Measurements from ENCODE around the gene LRRC74B.
"Not testable (repeated sequence)": the region's sequence is repeated elsewhere in the genome, so short reads cannot be mapped to it uniquely, and the experiment has no call there.

LRRC74B gene

GRCh38 chr22:21077884-21078508 lies 32.2 kb downstream of the LRRC74B start:
- no peak for DNase-seq (ENCODE audit: low spot score)

DNA sequence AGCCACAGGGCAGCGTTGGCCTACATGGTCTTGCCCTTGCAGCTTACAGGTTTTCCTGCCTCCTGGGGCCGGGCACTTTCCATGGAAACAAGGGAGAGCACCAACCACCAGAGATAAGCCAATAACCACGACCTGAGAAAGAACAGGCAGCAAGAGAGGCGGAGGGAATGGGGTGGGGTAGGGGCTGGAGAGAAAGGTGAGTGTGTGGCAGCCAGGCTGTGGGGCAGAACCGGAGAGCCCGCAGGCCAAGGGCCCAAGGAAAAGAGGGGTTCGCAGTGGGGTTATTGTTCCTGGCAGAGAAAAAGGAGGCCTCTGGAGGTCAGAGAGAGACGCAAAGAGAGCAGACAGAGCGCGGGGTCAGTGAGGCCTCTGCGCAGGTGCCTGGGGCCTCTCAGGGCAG lies 33.2 kb downstream of the LRRC74B start:
- no peak for DNase-seq (ENCODE audit: low spot score)

DNA sequence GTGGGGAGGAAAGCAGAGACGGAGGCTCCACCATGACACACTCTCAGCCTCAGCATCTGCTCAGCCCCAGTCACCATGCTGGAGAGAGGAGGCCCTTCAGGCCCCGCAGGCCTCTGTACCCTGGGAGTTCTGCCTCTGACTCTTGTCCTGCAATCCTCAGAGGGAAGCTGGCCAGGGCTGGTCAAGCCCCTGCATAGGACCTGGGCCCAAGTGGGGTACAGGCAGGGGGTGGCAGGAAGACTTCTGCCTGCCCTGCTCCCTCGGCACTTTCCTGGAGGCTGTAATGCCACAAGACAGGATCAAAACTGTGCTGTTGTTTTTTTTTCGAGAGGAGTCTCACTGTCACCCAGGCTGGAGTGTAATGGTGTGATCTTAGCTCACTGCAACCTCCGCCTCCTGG lies 33.7 kb downstream of the LRRC74B start:
- DNase-seq (ENCODE audit: low spot score) = no peak

GRCh38 chr22:21080435-21081137 lies 34.8 kb downstream of the LRRC74B start:
- no peak for DNase-seq (ENCODE audit: low spot score)

DNA sequence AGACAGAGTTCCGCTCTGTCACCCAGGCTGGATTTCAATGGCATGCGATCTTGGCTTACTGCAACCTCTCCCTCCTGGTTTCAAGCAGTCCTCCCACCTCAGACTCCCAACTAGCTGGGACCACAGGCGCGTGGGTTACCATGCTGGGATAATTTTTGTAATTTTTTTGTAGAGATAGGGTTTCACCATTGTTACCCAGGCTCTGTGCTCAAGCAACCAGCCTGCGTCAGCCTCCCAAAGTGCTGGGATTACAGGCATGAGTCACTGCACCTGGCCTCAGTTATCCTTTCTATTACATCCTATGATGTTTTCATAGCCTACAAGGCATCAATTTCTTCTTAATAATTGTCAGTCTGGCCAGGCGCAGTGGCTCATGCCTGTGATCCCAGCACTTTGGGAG lies 36.5 kb downstream of the LRRC74B start:
- no peak for DNase-seq (ENCODE audit: low spot score)

DNA sequence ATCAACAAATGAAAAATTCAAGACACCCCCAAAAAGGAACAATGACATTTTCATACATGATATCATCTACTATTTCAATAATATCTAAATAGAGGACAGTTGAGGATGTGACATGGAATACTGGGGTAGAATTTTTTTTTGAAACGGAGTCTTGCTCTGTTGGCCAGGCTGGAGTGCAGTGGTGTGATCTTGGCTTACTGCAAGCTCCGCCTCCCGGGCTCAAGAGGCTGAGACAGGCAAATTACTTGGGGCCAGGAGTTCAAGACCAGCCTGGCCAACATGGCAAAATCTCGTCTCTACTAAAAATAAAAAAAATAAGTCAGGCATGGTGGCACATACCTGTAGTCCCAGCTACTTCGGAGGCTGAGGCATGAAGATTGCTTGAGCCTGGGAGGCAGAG lies 41.4 kb downstream of the LRRC74B start:
- no peak for DNase-seq (ENCODE audit: low spot score)

GRCh38 chr22:21087926-21088325 lies 42.2 kb downstream of the LRRC74B start:
- not testable (repeated sequence) for DNase-seq (ENCODE audit: low spot score)

- DNase-seq (ENCODE audit: low spot score) = not testable (repeated sequence)
Observed at GRCh38 chr22:21091220-21091619, 45.5 kb downstream of the LRRC74B start.

- DNase-seq (ENCODE audit: low spot score) = no peak
Observed at GRCh38 chr22:21092797-21093554, 47.2 kb downstream of the LRRC74B start.

GRCh38 chr22:21093555-21094137 lies 47.9 kb downstream of the LRRC74B start:
- not testable (repeated sequence) for DNase-seq (ENCODE audit: low spot score)

DNA sequence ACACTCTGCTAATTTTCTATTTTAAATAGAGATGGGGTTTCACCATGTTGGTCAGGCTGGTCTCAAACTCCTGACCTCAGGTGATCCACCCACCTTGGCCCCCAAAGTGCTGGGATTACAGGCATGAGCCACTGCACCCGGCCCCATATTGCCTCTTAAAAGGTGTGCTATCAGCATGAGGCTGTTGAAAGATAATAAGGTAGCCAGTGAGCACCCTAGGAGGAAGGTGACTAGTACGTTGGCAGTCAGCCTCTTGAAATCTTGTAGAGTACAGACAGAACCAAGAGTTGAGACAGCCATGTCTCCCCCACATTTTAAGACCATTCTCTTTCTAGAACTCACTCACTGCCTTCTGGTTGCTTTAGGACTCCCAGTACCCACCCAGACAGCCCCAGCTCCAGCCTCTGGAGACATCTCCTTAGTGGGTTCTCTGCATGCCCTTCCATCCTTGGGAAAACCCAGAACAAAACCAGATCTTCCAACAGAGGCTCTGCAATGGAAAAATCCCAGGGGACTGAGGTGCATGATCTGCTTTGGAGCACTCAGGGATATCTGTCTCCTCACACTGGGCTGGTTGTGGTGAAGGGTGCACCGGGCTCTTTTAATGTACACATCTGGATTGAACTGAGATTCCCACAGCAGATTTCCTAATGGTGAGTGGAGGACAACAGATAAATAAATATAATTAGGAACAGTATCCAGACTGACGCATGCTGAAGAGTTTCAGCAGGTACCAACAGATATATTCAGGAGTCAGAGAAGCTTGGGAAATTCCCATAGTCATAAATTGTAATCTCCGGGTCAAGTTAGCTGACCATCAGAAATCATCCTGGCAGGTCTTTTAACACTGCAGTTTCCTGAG lies 49.4 kb downstream of the LRRC74B start:
- DNase-seq (ENCODE audit: low spot score) = no peak

GRCh38 chr22:21095773-21096107 lies 50.0 kb downstream of the LRRC74B start:
- no peak for DNase-seq (ENCODE audit: low spot score)

- DNase-seq (ENCODE audit: low spot score) = not testable (repeated sequence)
Observed at GRCh38 chr22:21096878-21097277, 51.1 kb downstream of the LRRC74B start.

DNA sequence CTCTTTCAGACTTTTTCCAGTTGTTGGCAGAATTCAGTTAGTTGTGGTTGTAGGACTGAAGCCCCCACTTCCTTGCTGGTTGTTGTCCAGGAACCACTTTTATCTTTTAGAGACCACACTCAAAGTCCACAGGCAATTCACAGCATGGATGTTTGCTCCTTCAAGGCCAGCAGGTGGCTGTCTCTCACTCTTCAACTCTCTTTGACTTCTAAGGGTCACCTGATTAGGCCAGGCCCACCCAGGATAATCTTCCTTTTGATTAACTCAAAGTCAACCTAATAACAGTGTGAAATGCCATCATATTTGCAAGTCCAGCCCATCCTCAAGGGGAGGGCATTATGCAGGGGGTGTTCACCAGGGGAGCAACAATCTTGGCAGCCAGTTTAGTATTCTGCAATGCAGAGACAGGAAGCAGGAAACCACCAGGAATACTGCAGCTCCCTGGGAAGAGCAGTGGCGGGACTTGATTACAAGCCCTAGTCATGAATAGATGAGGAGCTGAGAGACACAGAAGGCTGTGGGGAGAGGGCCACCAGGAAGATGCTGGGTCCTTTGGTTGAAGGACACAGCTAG lies 52.4 kb downstream of the LRRC74B start:
- no peak for DNase-seq (ENCODE audit: low spot score)

DNA sequence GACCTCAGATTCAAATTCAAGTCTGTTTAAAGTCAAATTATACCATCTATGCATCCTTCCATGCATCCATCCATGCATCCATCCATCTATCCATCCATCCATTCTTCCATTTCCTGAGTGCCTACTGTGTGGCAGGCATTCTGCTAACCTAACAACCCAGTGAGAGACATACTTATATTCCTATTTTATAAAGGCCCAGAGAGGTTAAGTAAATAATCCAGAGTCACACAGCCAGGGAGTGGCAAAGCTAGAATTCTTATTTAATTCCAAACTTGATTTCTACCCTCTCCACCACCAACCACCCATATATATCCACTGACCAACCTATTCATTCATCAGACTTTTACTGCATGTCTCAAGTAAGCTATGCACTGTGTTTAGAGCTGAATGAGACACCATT lies 53.8 kb downstream of the LRRC74B start:
- no peak for DNase-seq (ENCODE audit: low spot score)

GRCh38 chr22:21100149-21101032 lies 54.6 kb downstream of the LRRC74B start:
- no peak for DNase-seq (ENCODE audit: low spot score)

DNA sequence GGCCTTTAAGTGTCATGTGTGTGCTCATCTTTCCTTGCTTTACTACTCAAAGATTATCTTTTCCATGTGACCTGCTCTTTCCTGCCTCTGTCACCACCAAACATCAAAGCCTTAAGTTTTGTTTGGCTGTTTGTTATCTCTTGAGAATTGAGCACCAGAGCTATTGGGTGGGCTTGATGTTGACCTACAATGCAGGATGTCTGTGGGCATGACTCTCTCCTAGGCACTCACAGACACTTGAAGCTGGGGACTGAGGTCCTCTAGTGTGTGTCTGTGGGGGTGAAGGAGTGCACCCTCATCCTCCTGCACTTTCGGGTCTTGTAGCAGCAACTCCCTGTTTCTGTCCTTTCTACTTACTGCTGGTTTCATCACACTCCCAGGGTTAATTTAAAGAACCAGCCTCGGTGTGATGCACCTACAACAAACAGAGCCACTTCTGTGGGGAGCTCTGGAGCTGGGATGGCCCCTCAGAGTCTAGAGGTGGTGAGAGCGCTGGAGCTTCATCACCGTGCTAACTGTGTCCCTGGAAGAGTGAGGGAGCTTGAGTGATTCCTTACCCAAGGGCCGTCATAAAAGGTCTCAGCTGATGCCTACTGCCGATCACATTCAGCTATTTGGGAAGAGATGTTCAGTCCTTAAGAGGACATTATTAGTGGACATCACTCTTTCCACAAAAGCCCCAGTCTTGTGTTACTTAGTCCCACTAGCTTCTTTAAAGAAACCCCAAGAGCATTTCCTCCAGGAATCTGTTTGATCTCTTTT lies 56.3 kb downstream of the LRRC74B start:
- DNase-seq (ENCODE audit: low spot score) = no peak

DNA sequence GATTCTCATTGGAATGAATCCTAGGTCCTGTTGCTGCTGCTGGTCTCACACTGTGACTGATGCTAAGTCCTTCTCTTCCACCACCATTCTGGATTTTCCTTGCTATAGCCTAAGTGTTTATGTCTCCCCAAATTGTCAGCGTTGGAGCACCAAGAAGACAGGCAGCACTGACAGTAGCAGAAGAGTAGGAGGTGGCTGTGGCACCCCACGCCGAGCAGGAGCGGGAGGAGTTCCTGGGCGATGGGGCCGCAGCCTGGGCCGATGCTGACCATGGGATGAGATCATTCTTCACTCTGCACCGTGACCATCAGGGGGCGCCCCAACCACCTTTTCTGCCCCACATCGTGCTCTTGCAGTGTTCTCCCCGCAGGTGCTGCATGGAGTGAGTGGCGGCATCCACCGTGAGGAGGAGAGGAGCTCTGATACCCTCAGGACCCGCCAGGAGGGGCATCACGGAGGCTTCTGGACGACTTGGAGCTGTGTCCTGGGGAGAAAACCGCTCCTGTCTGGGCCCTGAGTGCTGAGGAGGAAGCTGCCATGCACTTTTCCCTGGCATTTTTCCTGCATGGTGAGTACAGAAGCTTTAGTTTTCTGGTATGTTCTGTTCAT lies 57.0 kb downstream of the LRRC74B start:
- peak; percentile 75 for DNase-seq (ENCODE audit: low spot score)

GRCh38 chr22:21103633-21104032 lies 57.9 kb downstream of the LRRC74B start:
- DNase-seq (ENCODE audit: low spot score) = no peak

All from HuH-7.5 (cell line).